ENCODE results near the gene MAPK8. TPM values are rescaled to one million over a fixed set of nuclear protein-coding genes. Genes with fewer than 3 reads are reported as not detected.

The MAPK8 gene
- total RNA-seq, 4 donors from 2014 or later, result 36.1 to 51.5 (median 46.9) TPM

GRCh38 chr10:48314107-48314506 lies 7.6 kb downstream of the MAPK8 start:
- DNase-seq (ENCODE audit: low spot score) (no peak), ATAC-seq (ENCODE audit: low FRiP score) (no peak)
- no peak for TF ChIP-seq CTCF (IDR thresholded peaks at IDR 0.05)

GRCh38 chr10:48316236-48316635 lies 9.8 kb downstream of the MAPK8 start:
- ATAC-seq (ENCODE audit: low FRiP score) (no peak), DNase-seq (ENCODE audit: low spot score) (no peak)
- no peak for TF ChIP-seq CTCF (IDR thresholded peaks at IDR 0.05)

GRCh38 chr10:48317321-48317990 lies 11.0 kb downstream of the MAPK8 start:
- no peak for TF ChIP-seq CTCF (IDR thresholded peaks at IDR 0.05)
- DNase-seq (ENCODE audit: low spot score) (no peak), ATAC-seq (ENCODE audit: low FRiP score) (no peak)

GRCh38 chr10:48322017-48322416 lies 15.5 kb downstream of the MAPK8 start:
- no peak for ATAC-seq (ENCODE audit: low FRiP score)
- no peak for DNase-seq (ENCODE audit: low spot score)
- TF ChIP-seq CTCF (IDR thresholded peaks at IDR 0.05), result no peak

- DNase-seq (ENCODE audit: low spot score) (no peak), ATAC-seq (ENCODE audit: low FRiP score) (no peak)
- TF ChIP-seq CTCF (IDR thresholded peaks at IDR 0.05), result no peak
These were observed 18.1 kb downstream of the MAPK8 start for GRCh38 chr10:48324580-48324979.

- TF ChIP-seq CTCF (IDR thresholded peaks at IDR 0.05), result no peak
- DNase-seq (ENCODE audit: low spot score), result no peak
- ATAC-seq (ENCODE audit: low FRiP score), result no peak
These were observed 23.8 kb downstream of the MAPK8 start for GRCh38 chr10:48330269-48330668.

GRCh38 chr10:48331436-48331835 lies 25.0 kb downstream of the MAPK8 start:
- ATAC-seq (ENCODE audit: low FRiP score) (no peak), DNase-seq (ENCODE audit: low spot score) (no peak)
- TF ChIP-seq CTCF (IDR thresholded peaks at IDR 0.05), result no peak
